ENCODE data around the gene PIGZ. TPM values are rescaled to one million over a fixed set of nuclear protein-coding genes. Genes with fewer than 3 reads are reported as not detected.

PIGZ gene
- total and polyA plus RNA-seq, 9 of the 15 experiments (the other 6 are each of a cell fraction or from before 2014, with no cell fraction given): 0.15 to 1.8 (median 0.76) TPM

- TF ChIP-seq MYC (IDR thresholded peaks at IDR 0.05; ENCODE audit: low read depth, low read length): peak; percentile 30; the same call in 1 of the 2 replicates
- no peak for TF ChIP-seq MYC (CRISPR knock-in tag; IDR thresholded peaks at IDR 0.05; ENCODE audit: borderline replicate concordance, low read depth)
- TF ChIP-seq CEBPG (CRISPR knock-in tag; IDR thresholded peaks at IDR 0.05): no peak
- no peak for TF ChIP-seq CEBPG (tag; conservative IDR thresholded peaks at IDR 0.05 in 1 of 2, IDR thresholded peaks at IDR 0.05 in 1 of 2)
- peak; percentile 51 for TF ChIP-seq HMGN3 (IDR thresholded peaks at IDR 0.05; ENCODE audit: borderline replicate concordance, extremely low read depth, insufficient read length, low read depth, low read length)
- TF ChIP-seq NFXL1 (CRISPR knock-in tag; IDR thresholded peaks at IDR 0.05): no peak
- TF ChIP-seq KLF16 (IDR thresholded peaks at IDR 0.05): no peak
- TF ChIP-seq HMBOX1 (IDR thresholded peaks at IDR 0.05): no peak
- no peak; a peak in 1 of 4 replicates for TF ChIP-seq TEAD1 (CRISPR knock-in tag; IDR thresholded peaks at IDR 0.05)
- no peak for TF ChIP-seq MCM3 (IDR thresholded peaks at IDR 0.05)
- no peak for TF ChIP-seq NEUROD1 (IDR thresholded peaks at IDR 0.05; ENCODE audit: borderline replicate concordance, low read depth, low read length, partially characterized antibody)
- TF ChIP-seq TSC22D4 (tag; IDR thresholded peaks at IDR 0.05): no peak
- TF ChIP-seq ZNF174 (CRISPR knock-in tag; IDR thresholded peaks at IDR 0.05): no peak
- no peak for TF ChIP-seq ZNF512 (tag; IDR thresholded peaks at IDR 0.05)
- TF ChIP-seq SRSF1 (IDR thresholded peaks at IDR 0.05; ENCODE audit: low read depth, low read length): no peak
- no peak for TF ChIP-seq YBX1 (IDR thresholded peaks at IDR 0.05)
- TF ChIP-seq BCOR (IDR thresholded peaks at IDR 0.05): no peak
- peak; percentile 59; the same call in 1 of the 2 replicates for TF ChIP-seq ZNF282 (CRISPR knock-in tag; IDR thresholded peaks at IDR 0.05)
- TF ChIP-seq ATF3 (IDR thresholded peaks at IDR 0.05): no peak
- TF ChIP-seq ATF3 (CRISPR knock-in tag; conservative IDR thresholded peaks at IDR 0.05): no peak
- no peak for TF ChIP-seq DPF2 (IDR thresholded peaks at IDR 0.05)
- peak; percentile 93 for TF ChIP-seq CXXC5 (CRISPR knock-in tag; IDR thresholded peaks at IDR 0.05)
- TF ChIP-seq TRIM24 (IDR thresholded peaks at IDR 0.05): no peak
- peak; percentile 88; the same call in 1 of the 2 replicates for TF ChIP-seq ZBTB1 (CRISPR knock-in tag; IDR thresholded peaks at IDR 0.05; ENCODE audit: borderline replicate concordance, low read depth)
- no peak for TF ChIP-seq ZNF696 (CRISPR knock-in tag; conservative IDR thresholded peaks at IDR 0.05)
- no peak for TF ChIP-seq CC2D1A (IDR thresholded peaks at IDR 0.05)
- no peak for TF ChIP-seq HMG20A (CRISPR knock-in tag; conservative IDR thresholded peaks at IDR 0.05)
Measured at GRCh38 chr3:196969660-196970546, 1.3 kb upstream of the PIGZ start (continued).
